ENCODE measurements around the gene NDUFA3.
A peak's percentile ranks its signal among the peaks of the same experiment; 100 is the strongest.

The NDUFA3 gene

DNA sequence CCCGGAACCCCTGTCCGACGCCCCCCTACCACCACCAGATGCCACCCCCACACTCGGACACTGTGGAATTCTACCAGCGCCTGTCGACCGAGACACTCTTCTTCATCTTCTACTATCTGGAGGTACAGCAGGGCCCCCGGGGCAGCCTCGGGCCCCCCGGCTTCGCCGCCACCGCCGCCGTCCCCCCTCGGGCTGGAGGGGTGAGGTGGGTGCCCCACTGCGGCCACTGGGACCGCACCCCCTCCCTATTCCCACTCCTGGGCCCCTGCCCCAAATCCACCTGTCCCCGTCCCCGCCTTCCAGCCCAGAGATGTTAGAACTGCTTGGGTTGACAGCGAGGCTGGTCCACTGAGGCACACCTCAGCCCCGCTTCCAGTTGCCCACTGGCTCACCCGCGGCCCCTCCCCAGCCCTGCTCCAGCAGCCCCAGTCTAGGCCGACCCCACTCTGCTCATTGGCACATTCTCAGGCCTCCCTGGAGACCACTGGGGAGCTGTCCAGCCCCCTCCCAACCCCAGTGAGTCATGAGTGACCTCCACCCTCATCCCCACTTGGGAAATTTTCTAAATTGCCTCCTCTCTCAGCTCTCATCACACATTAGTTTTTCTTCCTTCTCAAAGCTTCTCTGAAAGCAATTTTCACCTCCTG, 50.3 kb downstream of the NDUFA3 start:
- Histone ChIP-seq H2BK120ac (ENCODE audit: low read depth, low read length) (no peak overlapping the region), H3K4ac (ENCODE audit: low read length) (no peak overlapping the region), H3K4me3 (ENCODE audit: low read length in 2 of 2) (no peak overlapping the region), H4K91ac (ENCODE audit: low read depth, low read length, poor library complexity) (no peak overlapping the region), H3K18ac (ENCODE audit: low read length) (no peak overlapping the region), H3K4me2 (ENCODE audit: insufficient read depth, low read length, poor library complexity, severe bottlenecking) (no peak overlapping the region), H3K4me1 (ENCODE audit: control insufficient read depth in 2 of 2, insufficient read depth in 1 of 2, low read depth in 1 of 2, low read length in 2 of 2) (no peaks in the 10 kb centered on the region), H3K14ac (ENCODE audit: low read length) (no peak overlapping the region), H3K27ac (replicated peaks; ENCODE audit: low read length) (no peak overlapping the region), H4K8ac (ENCODE audit: low read depth, low read length) (peak overlapping the region; percentile 82), H2AK5ac (ENCODE audit: low read depth, low read length) (no peak overlapping the region), H3K79me1 (ENCODE audit: low read depth, low read length) (peaks cover 4% of the 10 kb centered on the region), H3K36me3 (replicated peaks in 1 of 2; ENCODE audit: control insufficient read depth in 2 of 2, insufficient read depth in 2 of 2, low read length in 2 of 2) (peaks cover 73 to 97% of the 10 kb centered on the region in 2 donors), H2BK12ac (ENCODE audit: low read length) (no peak overlapping the region), H3K9ac (ENCODE audit: low read depth, low read length, poor library complexity) (no peak overlapping the region), H2AFZ (ENCODE audit: low read length) (no peak overlapping the region), H3K27me3 (ENCODE audit: control insufficient read depth in 3 of 3, insufficient read depth in 3 of 3, low read depth in 1 of 3, low read length in 3 of 3) (no peaks in the 10 kb centered on the region), H2BK15ac (ENCODE audit: low read length) (no peak overlapping the region), H3K9me3 (replicated peaks in 1 of 2; ENCODE audit: control insufficient read depth in 2 of 2, insufficient read depth in 1 of 2, low read depth in 1 of 2, low read length in 2 of 2) (no peaks in the 10 kb centered on the region), H2BK5ac (ENCODE audit: low read length) (no peak overlapping the region), H3K23ac (ENCODE audit: low read depth, low read length, poor library complexity) (no peak overlapping the region)
- no peak for DNase-seq (ENCODE audit: low spot score)
- WGBS, 2 donors (ENCODE audit: extremely low coverage in 2 of 2, insufficient read length in 2 of 2, insufficient replicate concordance in 1 of 2) = no CpG with 5 or more reads among the region's 25 CpGs

DNA sequence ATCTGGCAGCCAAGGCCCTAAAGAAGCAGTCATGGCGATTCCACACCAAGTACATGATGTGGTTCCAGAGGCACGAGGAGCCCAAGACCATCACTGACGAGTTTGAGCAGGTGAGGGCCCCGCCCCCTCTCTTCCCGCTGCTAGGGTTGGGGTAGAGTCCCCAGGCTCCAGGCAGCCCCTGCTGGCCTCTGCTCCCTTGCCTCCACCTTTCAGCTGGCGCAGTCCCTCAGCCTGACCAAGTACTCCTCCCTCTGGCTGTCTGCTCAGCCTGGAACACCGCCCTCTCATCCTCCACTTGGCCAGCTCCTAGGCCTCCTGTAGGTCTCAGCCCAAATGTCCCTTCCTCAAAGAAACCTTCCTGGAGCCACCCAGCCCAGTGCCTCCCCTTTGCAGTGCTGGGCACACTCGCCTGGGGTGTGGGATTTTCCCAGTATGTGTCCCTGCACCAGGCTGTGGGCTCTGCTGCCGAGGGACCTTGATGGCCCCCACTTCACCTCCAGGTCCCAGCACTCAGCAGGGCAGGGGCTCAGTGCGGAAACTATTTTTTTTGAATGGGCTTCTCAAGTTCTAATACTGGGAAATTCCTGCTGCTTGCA, 51.2 kb downstream of the NDUFA3 start:
- H3K14ac ChIP-seq (ENCODE audit: low read length) = no peak overlapping the region

DNA sequence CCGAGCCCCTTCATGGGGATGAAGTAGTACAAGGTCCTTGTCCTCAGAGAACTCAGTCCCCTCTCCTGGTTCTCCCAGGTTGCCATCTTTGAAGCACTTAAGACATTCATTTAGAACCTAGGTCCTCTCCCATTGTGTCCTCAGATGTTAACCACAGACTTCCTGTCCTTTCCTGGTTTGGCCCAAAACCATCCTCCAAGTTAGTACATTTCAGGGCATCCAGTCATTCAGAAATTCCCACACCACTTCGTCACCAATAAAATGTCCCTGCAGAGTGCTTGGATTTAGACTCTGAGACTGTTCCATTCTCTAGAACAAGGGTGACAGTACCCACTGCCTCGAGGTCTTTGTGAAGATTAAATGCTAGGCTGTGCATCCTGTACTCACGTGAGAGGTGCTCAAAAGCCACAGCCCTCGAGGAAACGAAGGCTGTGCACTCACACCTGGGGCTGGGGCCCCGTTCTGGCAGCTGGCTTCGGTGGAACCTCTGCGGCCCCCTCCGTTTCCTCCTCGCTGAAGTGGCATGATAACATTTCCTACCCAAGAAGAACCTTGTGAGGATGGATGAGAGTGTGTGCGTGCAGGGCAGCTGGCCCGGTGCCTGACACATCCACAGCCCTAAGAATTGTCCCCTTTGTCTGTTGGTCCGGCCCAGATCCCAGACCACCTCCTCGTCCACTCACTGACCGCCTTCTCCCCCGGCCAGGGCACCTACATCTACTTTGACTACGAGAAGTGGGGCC, 52.1 kb downstream of the NDUFA3 start:
- no peak overlapping the region for H3K9ac ChIP-seq (ENCODE audit: low read depth, low read length, poor library complexity)
- peaks cover 4% of the 10 kb centered on the region for H3K79me1 ChIP-seq (ENCODE audit: low read depth, low read length)
- H2BK15ac ChIP-seq (ENCODE audit: low read length) = no peak overlapping the region
- no peak overlapping the region for H2AK5ac ChIP-seq (ENCODE audit: low read depth, low read length)
- peaks cover 6% of the 10 kb centered on the region in 2 donors for H3K4me1 ChIP-seq (ENCODE audit: control insufficient read depth in 2 of 2, insufficient read depth in 1 of 2, low read depth in 1 of 2, low read length in 2 of 2)
- peaks cover 64 to 84% of the 10 kb centered on the region in 2 donors for H3K36me3 ChIP-seq (replicated peaks in 1 of 2; ENCODE audit: control insufficient read depth in 2 of 2, insufficient read depth in 2 of 2, low read length in 2 of 2)
- no peak overlapping the region for H2BK5ac ChIP-seq (ENCODE audit: low read length)
- no peak overlapping the region for H3K23ac ChIP-seq (ENCODE audit: low read depth, low read length, poor library complexity)
- no peak overlapping the region for H3K4ac ChIP-seq (ENCODE audit: low read length)
- H3K18ac ChIP-seq (ENCODE audit: low read length) = no peak overlapping the region
- no peak overlapping the region for H3K14ac ChIP-seq (ENCODE audit: low read length)
- no peak overlapping the region for H3K4me2 ChIP-seq (ENCODE audit: insufficient read depth, low read length, poor library complexity, severe bottlenecking)
- H2AFZ ChIP-seq (ENCODE audit: low read length) = no peak overlapping the region
- H3K27me3 ChIP-seq (ENCODE audit: control insufficient read depth in 3 of 3, insufficient read depth in 3 of 3, low read depth in 1 of 3, low read length in 3 of 3) = no peaks in the 10 kb centered on the region
- no peak overlapping the region for H3K27ac ChIP-seq (replicated peaks; ENCODE audit: low read length)
- H3K9me3 ChIP-seq (replicated peaks in 1 of 2; ENCODE audit: control insufficient read depth in 2 of 2, insufficient read depth in 1 of 2, low read depth in 1 of 2, low read length in 2 of 2) = no peaks in the 10 kb centered on the region
- no CpG with 5 or more reads among the region's 18 CpGs for WGBS, 2 donors (ENCODE audit: extremely low coverage in 2 of 2, insufficient read length in 2 of 2, insufficient replicate concordance in 1 of 2)
- H4K91ac ChIP-seq (ENCODE audit: low read depth, low read length, poor library complexity) = no peak overlapping the region
- no peak overlapping the region for H2BK120ac ChIP-seq (ENCODE audit: low read depth, low read length)
- no peak overlapping the region for H2BK12ac ChIP-seq (ENCODE audit: low read length)
- H4K8ac ChIP-seq (ENCODE audit: low read depth, low read length) = no peak overlapping the region
- DNase-seq (ENCODE audit: low spot score) = no peak
- no peak overlapping the region for H3K4me3 ChIP-seq (ENCODE audit: low read length in 2 of 2)

More for the DNA sequence above, 51.2 kb downstream of the NDUFA3 start:
- Histone ChIP-seq H2AFZ (ENCODE audit: low read length) (no peak overlapping the region), H3K4ac (ENCODE audit: low read length) (no peak overlapping the region), H3K4me3 (ENCODE audit: low read length in 2 of 2) (no peak overlapping the region), H2AK5ac (ENCODE audit: low read depth, low read length) (no peak overlapping the region), H3K9ac (ENCODE audit: low read depth, low read length, poor library complexity) (no peak overlapping the region), H3K27ac (replicated peaks; ENCODE audit: low read length) (no peak overlapping the region), H3K9me3 (replicated peaks in 1 of 2; ENCODE audit: control insufficient read depth in 2 of 2, insufficient read depth in 1 of 2, low read depth in 1 of 2, low read length in 2 of 2) (no peaks in the 10 kb centered on the region), H2BK12ac (ENCODE audit: low read length) (no peak overlapping the region), H3K4me1 (ENCODE audit: control insufficient read depth in 2 of 2, insufficient read depth in 1 of 2, low read depth in 1 of 2, low read length in 2 of 2) (peaks cover 3 to 4% of the 10 kb centered on the region in 2 donors), H2BK120ac (ENCODE audit: low read depth, low read length) (no peak overlapping the region), H4K8ac (ENCODE audit: low read depth, low read length) (no peak overlapping the region), H3K23ac (ENCODE audit: low read depth, low read length, poor library complexity) (peak overlapping the region; percentile 57), H2BK15ac (ENCODE audit: low read length) (no peak overlapping the region), H3K36me3 (replicated peaks in 1 of 2; ENCODE audit: control insufficient read depth in 2 of 2, insufficient read depth in 2 of 2, low read length in 2 of 2) (peaks cover 73 to 93% of the 10 kb centered on the region in 2 donors), H2BK5ac (ENCODE audit: low read length) (no peak overlapping the region), H3K18ac (ENCODE audit: low read length) (no peak overlapping the region), H4K91ac (ENCODE audit: low read depth, low read length, poor library complexity) (no peak overlapping the region), H3K79me1 (ENCODE audit: low read depth, low read length) (peaks cover 4% of the 10 kb centered on the region), H3K27me3 (ENCODE audit: control insufficient read depth in 3 of 3, insufficient read depth in 3 of 3, low read depth in 1 of 3, low read length in 3 of 3) (no peaks in the 10 kb centered on the region), H3K4me2 (ENCODE audit: insufficient read depth, low read length, poor library complexity, severe bottlenecking) (no peak overlapping the region)
- no CpG with 5 or more reads among the region's 10 CpGs for WGBS, 2 donors (ENCODE audit: extremely low coverage in 2 of 2, insufficient read length in 2 of 2, insufficient replicate concordance in 1 of 2)
- no peak for DNase-seq (ENCODE audit: low spot score)

DNA sequence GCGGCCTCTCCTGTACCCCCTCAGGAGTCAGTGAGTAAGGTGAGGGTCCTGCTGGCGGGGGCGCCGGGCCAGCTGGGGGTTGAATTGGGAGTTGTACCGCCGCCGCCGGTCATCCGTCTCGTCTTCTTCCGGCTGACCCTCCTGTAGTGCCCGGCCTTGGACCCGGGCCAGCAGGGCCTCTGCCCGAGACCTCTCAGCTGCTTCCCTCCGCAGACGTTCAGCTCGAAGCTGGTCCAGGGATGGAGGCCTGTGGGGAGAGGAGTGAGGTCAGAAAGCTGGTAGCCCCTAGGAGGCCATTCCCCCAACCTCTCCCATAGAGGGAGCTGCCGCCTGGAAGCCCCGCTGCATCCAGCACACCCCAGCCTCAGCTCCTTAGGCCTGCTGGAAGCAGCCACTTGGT, 53.0 kb downstream of the NDUFA3 start:
- Histone ChIP-seq H2BK15ac (ENCODE audit: low read length) (no peak overlapping the region), H3K27ac (replicated peaks; ENCODE audit: low read length) (no peak overlapping the region), H2AK5ac (ENCODE audit: low read depth, low read length) (no peak overlapping the region), H3K4me2 (ENCODE audit: insufficient read depth, low read length, poor library complexity, severe bottlenecking) (no peak overlapping the region), H3K4me1 (ENCODE audit: control insufficient read depth in 2 of 2, insufficient read depth in 1 of 2, low read depth in 1 of 2, low read length in 2 of 2) (peaks cover 8 to 11% of the 10 kb centered on the region in 2 donors), H2BK12ac (ENCODE audit: low read length) (no peak overlapping the region), H2AFZ (ENCODE audit: low read length) (no peak overlapping the region), H2BK5ac (ENCODE audit: low read length) (no peak overlapping the region), H3K36me3 (replicated peaks in 1 of 2; ENCODE audit: control insufficient read depth in 2 of 2, insufficient read depth in 2 of 2, low read length in 2 of 2) (peaks cover 56 to 75% of the 10 kb centered on the region in 2 donors), H3K14ac (ENCODE audit: low read length) (no peak overlapping the region), H3K9ac (ENCODE audit: low read depth, low read length, poor library complexity) (no peak overlapping the region), H3K4ac (ENCODE audit: low read length) (no peak overlapping the region), H3K79me1 (ENCODE audit: low read depth, low read length) (peaks cover 4% of the 10 kb centered on the region), H4K91ac (ENCODE audit: low read depth, low read length, poor library complexity) (no peak overlapping the region), H4K8ac (ENCODE audit: low read depth, low read length) (no peak overlapping the region), H3K23ac (ENCODE audit: low read depth, low read length, poor library complexity) (no peak overlapping the region), H3K9me3 (replicated peaks in 1 of 2; ENCODE audit: control insufficient read depth in 2 of 2, insufficient read depth in 1 of 2, low read depth in 1 of 2, low read length in 2 of 2) (no peaks in the 10 kb centered on the region), H3K4me3 (ENCODE audit: low read length in 2 of 2) (no peak overlapping the region), H3K18ac (ENCODE audit: low read length) (no peak overlapping the region), H2BK120ac (ENCODE audit: low read depth, low read length) (no peak overlapping the region), H3K27me3 (ENCODE audit: control insufficient read depth in 3 of 3, insufficient read depth in 3 of 3, low read depth in 1 of 3, low read length in 3 of 3) (no peaks in the 10 kb centered on the region)
- no peak for DNase-seq (ENCODE audit: low spot score)
- no CpG with 5 or more reads among the region's 19 CpGs for WGBS, 2 donors (ENCODE audit: extremely low coverage in 2 of 2, insufficient read length in 2 of 2, insufficient replicate concordance in 1 of 2)
